Measurements from ENCODE around the gene CDH2.
"Not testable (repeated sequence)": the region's sequence is repeated elsewhere in the genome, so short reads cannot be mapped to it uniquely, and the experiment has no call there.

The CDH2 gene

GRCh38 chr18:27921904-27922751 lies 254.8 kb downstream of the CDH2 start:
- DNase-seq (ENCODE audit: low read depth in 3 of 3) = no peak

- no peak for DNase-seq (ENCODE audit: low read depth in 3 of 3)
Measured at GRCh38 chr18:27921392-27921791, 255.5 kb downstream of the CDH2 start.

- DNase-seq (ENCODE audit: low read depth in 3 of 3) = no peak
Measured at GRCh38 chr18:27920836-27921235, 256.1 kb downstream of the CDH2 start.

GRCh38 chr18:27906189-27906588 lies 270.7 kb downstream of the CDH2 start:
- not testable (repeated sequence) for DNase-seq (ENCODE audit: low read depth in 3 of 3)

- DNase-seq (ENCODE audit: low read depth in 3 of 3) = no peak
Measured at GRCh38 chr18:27903906-27904305, 273.0 kb downstream of the CDH2 start.

GRCh38 chr18:27901424-27902226 lies 275.3 kb downstream of the CDH2 start:
- no peak for DNase-seq (ENCODE audit: low read depth in 3 of 3)
